K562 (cell line): ENCODE data around the gene INCA1. TPM values are rescaled to one million over a fixed set of nuclear protein-coding genes. Genes with fewer than 3 reads are reported as not detected.

Source experiments
- microRNA-seq: library from miRNA; unstranded; fragments of <30 nt; microRNA quantifications from one replicate; pipeline ENCODE4, GENCODE V29; 2018; ENCODE audit warnings: borderline microRNAs expressed
- polyA plus RNA-seq, 8 experiments: library from polyadenylated mRNA; depleted of rRNA in 4 of 8; stranded (reverse) in 5 of 8; unstranded in 3 of 8; fragments of >200 nt; fragmentation: Nextera tagmentation in 2 of 8; fragmentation: Illumina TruSeq in 1 of 8; extraction: Ambion mirVana in 2 of 8; extraction: Trizol in 1 of 8; gene quantifications; 2 replicates each; pipeline versions ENCODE4 v1.2.1 to v1.2.3, GENCODE V29; 2011 to 2014; ENCODE audit warnings: inconsistent platforms in 1 of 8, missing spikeins in 1 of 8
- small RNA-seq: library from RNA; depleted of rRNA; stranded (forward); fragments of <200 nt; gene quantifications from one replicate; pipeline ENCODE3, GENCODE V24; 2014
- total RNA-seq, 7 experiments: library from RNA; depleted of rRNA in 6 of 7; stranded (reverse); fragments of >200 nt in 6 of 7; fragmentation: Illumina TruSeq in 2 of 7; extraction: Trizol in 2 of 7; gene quantifications; 2 replicates each; pipeline versions ENCODE4 v1.2.1 to v1.2.3, GENCODE V29; 2011 to 2021; ENCODE audit warnings: low replicate concordance in 1 of 7

Gene INCA1
- total and polyA plus RNA-seq, 9 of the 15 experiments (the other 6 are each of a cell fraction or from before 2014, with no cell fraction given) = 0.08 to 0.50 (median 0.13) TPM; not detected in 4

Small RNA genes within 50 kb of the gene (microRNA-seq; reads per million reads assigned to microRNA genes)
- gene MIR6864 (0.27 reads per million), gene MIR6865 (not detected)

Small RNA genes within 50 kb of the gene (small RNA-seq; reads per million reads assigned to genes)
- gene MIR6864 = not detected
- gene MIR6865 = 0.11 reads per million

Other genes with a start within 250 kb of the INCA1 start
Only the 7 nearest of the 22 such genes appear.
- gene RNF167, start 57.3 kb downstream of the INCA1 start, total RNA-seq (2014; rRNA removed) = 27.0 and 41.6 TPM in 2 replicates
- 41.0 and 50.0 TPM in 2 replicates for gene RNF167, start 57.3 kb downstream of the INCA1 start, total RNA-seq (2014; rRNA removed; fragmentation: Illumina TruSeq; extraction: Trizol)
- gene RNF167, start 57.3 kb downstream of the INCA1 start, total RNA-seq (2015; rRNA removed; fragmentation: Illumina TruSeq; extraction: Trizol) = 42.6 and 43.0 TPM in 2 replicates
- gene RNF167, start 57.3 kb downstream of the INCA1 start, total RNA-seq (2021) = 60.5 and 61.6 TPM in 2 replicates
- gene RNF167, start 57.3 kb downstream of the INCA1 start, polyA plus RNA-seq (2011; rRNA removed) = 45.5 and 52.4 TPM in 2 replicates
- 120 and 143 TPM in 2 replicates for gene RNF167, start 57.3 kb downstream of the INCA1 start, polyA plus RNA-seq (2014; fragmentation: Illumina TruSeq; extraction: Trizol)
- gene RNF167, start 57.3 kb downstream of the INCA1 start, polyA plus RNA-seq (2014; fragmentation: Nextera tagmentation; extraction: Ambion mirVana) = 10 to 100 TPM; 16.5 to 21.9 TPM
- 47.3 and 53.3 TPM in 2 replicates for gene RNF167, start 57.3 kb downstream of the INCA1 start, polyA plus RNA-seq (2014; rRNA removed)
- 1,086 and 1,479 TPM in 2 replicates for gene PFN1, start 49.0 kb downstream of the INCA1 start, total RNA-seq (2014; rRNA removed)
- gene PFN1, start 49.0 kb downstream of the INCA1 start, total RNA-seq (2014; rRNA removed; fragmentation: Illumina TruSeq; extraction: Trizol) = 307 and 327 TPM in 2 replicates
- 456 and 466 TPM in 2 replicates for gene PFN1, start 49.0 kb downstream of the INCA1 start, total RNA-seq (2015; rRNA removed; fragmentation: Illumina TruSeq; extraction: Trizol)
- 787 and 792 TPM in 2 replicates for gene PFN1, start 49.0 kb downstream of the INCA1 start, total RNA-seq (2021)
- 382 and 556 TPM in 2 replicates for gene PFN1, start 49.0 kb downstream of the INCA1 start, polyA plus RNA-seq (2011; rRNA removed)
- gene PFN1, start 49.0 kb downstream of the INCA1 start, polyA plus RNA-seq (2014; fragmentation: Illumina TruSeq; extraction: Trizol) = 776 and 901 TPM in 2 replicates
- 10 to 100 TPM; 60.5 to 88.0 TPM for gene PFN1, start 49.0 kb downstream of the INCA1 start, polyA plus RNA-seq (2014; fragmentation: Nextera tagmentation; extraction: Ambion mirVana)
- 879 and 1,059 TPM in 2 replicates for gene PFN1, start 49.0 kb downstream of the INCA1 start, polyA plus RNA-seq (2014; rRNA removed)
- gene ENO3, start 46.4 kb downstream of the INCA1 start, total RNA-seq (2014; rRNA removed) = 7.1 and 8.3 TPM in 2 replicates
- 2.4 and 5.7 TPM in 2 replicates for gene ENO3, start 46.4 kb downstream of the INCA1 start, total RNA-seq (2014; rRNA removed; fragmentation: Illumina TruSeq; extraction: Trizol)
- 5.6 and 5.9 TPM in 2 replicates for gene ENO3, start 46.4 kb downstream of the INCA1 start, total RNA-seq (2015; rRNA removed; fragmentation: Illumina TruSeq; extraction: Trizol)
- gene ENO3, start 46.4 kb downstream of the INCA1 start, total RNA-seq (2021) = 10.8 and 13.6 TPM in 2 replicates
- 15.4 and 15.5 TPM in 2 replicates for gene ENO3, start 46.4 kb downstream of the INCA1 start, polyA plus RNA-seq (2011; rRNA removed)
- gene ENO3, start 46.4 kb downstream of the INCA1 start, polyA plus RNA-seq (2014; fragmentation: Illumina TruSeq; extraction: Trizol) = 9.9 and 10.5 TPM in 2 replicates
- 10 to 100 TPM in 1 of 2 experiments, 1 to 10 TPM in 1; 6.3 to 12.5 TPM for gene ENO3, start 46.4 kb downstream of the INCA1 start, polyA plus RNA-seq (2014; fragmentation: Nextera tagmentation; extraction: Ambion mirVana)
- 17.2 and 18.4 TPM in 2 replicates for gene ENO3, start 46.4 kb downstream of the INCA1 start, polyA plus RNA-seq (2014; rRNA removed)
- 44.5 and 48.0 TPM in 2 replicates for gene SPAG7, start 29.7 kb downstream of the INCA1 start, total RNA-seq (2014; rRNA removed)
- 21.0 and 25.3 TPM in 2 replicates for gene SPAG7, start 29.7 kb downstream of the INCA1 start, total RNA-seq (2014; rRNA removed; fragmentation: Illumina TruSeq; extraction: Trizol)
- gene SPAG7, start 29.7 kb downstream of the INCA1 start, total RNA-seq (2015; rRNA removed; fragmentation: Illumina TruSeq; extraction: Trizol) = 38.6 and 42.0 TPM in 2 replicates
- gene SPAG7, start 29.7 kb downstream of the INCA1 start, total RNA-seq (2021) = 29.6 and 30.5 TPM in 2 replicates
- gene SPAG7, start 29.7 kb downstream of the INCA1 start, polyA plus RNA-seq (2011; rRNA removed) = 36.3 and 38.8 TPM in 2 replicates
- 36.2 and 40.9 TPM in 2 replicates for gene SPAG7, start 29.7 kb downstream of the INCA1 start, polyA plus RNA-seq (2014; fragmentation: Illumina TruSeq; extraction: Trizol)
- 10 to 100 TPM in 1 of 2 experiments, 1 to 10 TPM in 1; 5.6 to 19.7 TPM for gene SPAG7, start 29.7 kb downstream of the INCA1 start, polyA plus RNA-seq (2014; fragmentation: Nextera tagmentation; extraction: Ambion mirVana)
- 53.5 and 56.2 TPM in 2 replicates for gene SPAG7, start 29.7 kb downstream of the INCA1 start, polyA plus RNA-seq (2014; rRNA removed)
- 3.7 and 9.6 TPM in 2 replicates for gene CAMTA2, start 9.8 kb downstream of the INCA1 start, total RNA-seq (2014; rRNA removed)
- 4.0 and 4.4 TPM in 2 replicates for gene CAMTA2, start 9.8 kb downstream of the INCA1 start, total RNA-seq (2014; rRNA removed; fragmentation: Illumina TruSeq; extraction: Trizol)
- gene CAMTA2, start 9.8 kb downstream of the INCA1 start, total RNA-seq (2015; rRNA removed; fragmentation: Illumina TruSeq; extraction: Trizol) = 5.3 and 7.0 TPM in 2 replicates
- gene CAMTA2, start 9.8 kb downstream of the INCA1 start, total RNA-seq (2021) = 19.9 and 25.1 TPM in 2 replicates
- 6.3 and 17.6 TPM in 2 replicates for gene CAMTA2, start 9.8 kb downstream of the INCA1 start, polyA plus RNA-seq (2011; rRNA removed)
- gene CAMTA2, start 9.8 kb downstream of the INCA1 start, polyA plus RNA-seq (2014; fragmentation: Illumina TruSeq; extraction: Trizol) = 20.5 and 22.7 TPM in 2 replicates
- under 1 TPM; 0.24 to 0.96 TPM for gene CAMTA2, start 9.8 kb downstream of the INCA1 start, polyA plus RNA-seq (2014; fragmentation: Nextera tagmentation; extraction: Ambion mirVana)
- gene CAMTA2, start 9.8 kb downstream of the INCA1 start, polyA plus RNA-seq (2014; rRNA removed) = 13.6 and 20.2 TPM in 2 replicates
- gene KIF1C, start 428 bp upstream of the INCA1 start, total RNA-seq (2014; rRNA removed) = 24.6 and 32.9 TPM in 2 replicates
- gene KIF1C, start 428 bp upstream of the INCA1 start, total RNA-seq (2014; rRNA removed; fragmentation: Illumina TruSeq; extraction: Trizol) = 22.9 and 25.1 TPM in 2 replicates
- gene KIF1C, start 428 bp upstream of the INCA1 start, total RNA-seq (2015; rRNA removed; fragmentation: Illumina TruSeq; extraction: Trizol) = 25.1 and 25.8 TPM in 2 replicates
- 67.4 and 68.4 TPM in 2 replicates for gene KIF1C, start 428 bp upstream of the INCA1 start, total RNA-seq (2021)
- 15.4 and 28.5 TPM in 2 replicates for gene KIF1C, start 428 bp upstream of the INCA1 start, polyA plus RNA-seq (2011; rRNA removed)
- gene KIF1C, start 428 bp upstream of the INCA1 start, polyA plus RNA-seq (2014; fragmentation: Illumina TruSeq; extraction: Trizol) = 24.2 and 29.5 TPM in 2 replicates
- under 1 TPM; 0.38 to 0.48 TPM for gene KIF1C, start 428 bp upstream of the INCA1 start, polyA plus RNA-seq (2014; fragmentation: Nextera tagmentation; extraction: Ambion mirVana)
- gene KIF1C, start 428 bp upstream of the INCA1 start, polyA plus RNA-seq (2014; rRNA removed) = 15.2 and 21.4 TPM in 2 replicates
- not detected in 2 replicates for gene SLC52A1, start 37.9 kb upstream of the INCA1 start, total RNA-seq (2014; rRNA removed)
- not detected in 2 replicates for gene SLC52A1, start 37.9 kb upstream of the INCA1 start, total RNA-seq (2014; rRNA removed; fragmentation: Illumina TruSeq; extraction: Trizol)
- not detected in 2 replicates for gene SLC52A1, start 37.9 kb upstream of the INCA1 start, total RNA-seq (2015; rRNA removed; fragmentation: Illumina TruSeq; extraction: Trizol)
- not detected in 2 replicates for gene SLC52A1, start 37.9 kb upstream of the INCA1 start, total RNA-seq (2021)
- 0.04 TPM in 1 of 2 replicates, not detected in the other for gene SLC52A1, start 37.9 kb upstream of the INCA1 start, polyA plus RNA-seq (2011; rRNA removed)
- not detected in 2 replicates for gene SLC52A1, start 37.9 kb upstream of the INCA1 start, polyA plus RNA-seq (2014; fragmentation: Illumina TruSeq; extraction: Trizol)
- gene SLC52A1, start 37.9 kb upstream of the INCA1 start, polyA plus RNA-seq (2014; fragmentation: Nextera tagmentation; extraction: Ambion mirVana) = not detected
- not detected in 2 replicates for gene SLC52A1, start 37.9 kb upstream of the INCA1 start, polyA plus RNA-seq (2014; rRNA removed)